Heart right ventricle (tissue), 16 donors: Measurements from ENCODE around the gene MAPRE2. TPM values are rescaled to one million over a fixed set of nuclear protein-coding genes. Genes with fewer than 3 reads are reported as not detected.

Experiments
- ATAC-seq, 8 donors: fragments of 200-7000 bp; cut with Tn5 transposase; one replicate each; pipeline ENCODE4 v1.9.1; 2020; ENCODE audit warnings: mild to moderate bottlenecking in 8 of 8, moderate library complexity in 8 of 8, moderate number of reproducible peaks in 1 of 8
- DNase-seq, 2 donors: peaks; one replicate each; pipeline ENCODE4 v3.0.0-alpha.2; 2020
- H3K27ac ChIP-seq, 10 donors: fragments of 200-600 bp; sonication (generic) in 2 of 10; one replicate each; pipeline versions ENCODE4 v1.5.0 to v1.8.0; 2020 to 2022; ENCODE audit warnings: mild to moderate bottlenecking in 3 of 10
- H3K27me3 ChIP-seq, 7 donors: fragments of 200-600 bp; one replicate each; pipeline ENCODE4 v1.8.0; 2021 to 2022; ENCODE audit warnings: mild to moderate bottlenecking in 2 of 7
- H3K36me3 ChIP-seq, 9 donors: fragments of 200-600 bp; sonication (generic) in 1 of 9; one replicate each; pipeline versions ENCODE4 v1.5.0 to v1.8.0; 2020 to 2022; ENCODE audit warnings: mild to moderate bottlenecking in 2 of 9
- H3K4me1 ChIP-seq, 9 donors: fragments of 200-600 bp; sonication (generic) in 1 of 9; one replicate each; pipeline versions ENCODE4 v1.5.0 to v1.8.0; 2020 to 2022; ENCODE audit warnings: mild to moderate bottlenecking in 4 of 9
- H3K4me3 ChIP-seq, 10 donors: fragments of 200-600 bp; sonication (generic) in 2 of 10; one replicate each; pipeline versions ENCODE4 v1.5.0 to v1.8.0; 2020 to 2022; ENCODE audit warnings: mild to moderate bottlenecking in 7 of 10, moderate library complexity in 2 of 10
- H3K9me3 ChIP-seq, 11 donors: fragments of 200-600 bp in 10 of 11; sonication (generic) in 2 of 11; one replicate each; pipeline versions ENCODE4 v1.5.0 to v1.8.0; 2013 to 2022; ENCODE audit warnings: mild to moderate bottlenecking in 2 of 11, control low read depth in 1 of 11, moderate library complexity in 1 of 11
- WGBS, 2 donors: extraction: QIAGEN DNeasy Blood & Tissue Kit; methylation state at CpG; one replicate each; pipeline ENCODE4 v1.1.7; 2013; ENCODE audit warnings: inconsistent platforms in 1 of 2; 5-methylcytosine and 5-hydroxymethylcytosine counted together
- intact Hi-C, 10 donors: fragments of 100-400 bp; cut with DNase I; formaldehyde crosslinking; loops; one replicate each; pipeline versions ENCODE4 v1.11.1 to v1.14.2; 2022
- polyA plus RNA-seq, 2 donors: library from polyadenylated mRNA; stranded (reverse); fragments of 200-250 nt; gene quantifications; one replicate each; pipeline ENCODE4 v1.2.3, GENCODE V29; 2013
- total RNA-seq, 10 donors: library from RNA; stranded (reverse); fragmentation: NEBNext Ultra II Directional in 3 of 10; extraction: Animal tissue kit (Norgen Biotek cat#: 25700) in 3 of 10; gene quantifications; one replicate each; pipeline versions ENCODE4 v1.2.1 to v1.2.4, GENCODE V29; 2021 to 2023
- TF ChIP-seq, protein P1 (sequence below), 9 donors: fragments of 200-600 bp; sonication (generic) in 2 of 9; IDR thresholded peaks; one replicate each; pipeline versions ENCODE4 v1.5.0 to v1.8.0; 2021 to 2022; ENCODE audit warnings: antibody characterized with exemption in 9 of 9, mild to moderate bottlenecking in 5 of 9, moderate library complexity in 1 of 9
- donor health status: Arrhythmogenic right ventricular cardiomyopathy.
- donor health status: ischemic (EF 13 %, LVEDD 7.1; RV severe dilation, severe dysfunction).
- donor health status: healthy with polysubstance abuse.
- donor health status: DM: no; HTN: yes; CAD: no.
- donor health status: DM: no; HTN: no; CAD: no.
- donor health status: ischemic (EF 25% LVEDD 6.9; RV normal size, moderate dysfunction).
- donor health status: ischemic (EF 25% LVEDD 5.7; RV mildly dilated, moderate dysfunction).
- donor health status: healthy.
- donor health status: DM: yes; HTN: yes; CAD: no.
- donor health status: Ischemic cardiomyopathy.
- donor health status: ischemic (EF 35%, LVEDD 5.7; RV mildly dilated, moderate dysfunction).
- donor health status: nonischemic (EF 11% LVEDD 7.7; RV severe dilation, severe dysfunction).
- donor health status: DM: yes; HTN: yes; CAD: no.
- donor health status: PGD.
- donor health status: ischemic (EF 29% LVEDD 5.4; RV normal size, mild dysfunction).
- donor health status: nonischemic (EF 23%, LVEDD 6.1; RV moderate dilation, normal function).

MAPRE2 gene
- total and polyA plus RNA-seq, 12 donors, result 31.7 to 211 (median 130) TPM

- DNase-seq (peak in 1 of 2 donors; percentile 28), ATAC-seq (peak; percentile 80 to 92 (median 88))
- H3K4me1 ChIP-seq, result peaks cover 0 to 6% (median 0%) of the 10 kb centered on the region in 9 donors
- no peaks in the 10 kb centered on the region for H3K9me3 ChIP-seq
- no peak overlapping the region for H3K4me3 ChIP-seq
- intact Hi-C loops, result loop anchor here (1.0 to 10.0 kb wide), 11 partner anchors 136 to 359 kb away; partner anchors contain the start of genes ZNF24 (in 2 of the 10) and ZNF397 (in 1 of the 10)
- no peaks in the 10 kb centered on the region for H3K27me3 ChIP-seq
- 51 to 54% methylated on average over 7 of the region's 7 CpGs for WGBS, 2 donors
- no peak overlapping the region for H3K27ac ChIP-seq
- H3K36me3 ChIP-seq, result no peaks in the 10 kb centered on the region
- TF ChIP-seq, protein P1, sequence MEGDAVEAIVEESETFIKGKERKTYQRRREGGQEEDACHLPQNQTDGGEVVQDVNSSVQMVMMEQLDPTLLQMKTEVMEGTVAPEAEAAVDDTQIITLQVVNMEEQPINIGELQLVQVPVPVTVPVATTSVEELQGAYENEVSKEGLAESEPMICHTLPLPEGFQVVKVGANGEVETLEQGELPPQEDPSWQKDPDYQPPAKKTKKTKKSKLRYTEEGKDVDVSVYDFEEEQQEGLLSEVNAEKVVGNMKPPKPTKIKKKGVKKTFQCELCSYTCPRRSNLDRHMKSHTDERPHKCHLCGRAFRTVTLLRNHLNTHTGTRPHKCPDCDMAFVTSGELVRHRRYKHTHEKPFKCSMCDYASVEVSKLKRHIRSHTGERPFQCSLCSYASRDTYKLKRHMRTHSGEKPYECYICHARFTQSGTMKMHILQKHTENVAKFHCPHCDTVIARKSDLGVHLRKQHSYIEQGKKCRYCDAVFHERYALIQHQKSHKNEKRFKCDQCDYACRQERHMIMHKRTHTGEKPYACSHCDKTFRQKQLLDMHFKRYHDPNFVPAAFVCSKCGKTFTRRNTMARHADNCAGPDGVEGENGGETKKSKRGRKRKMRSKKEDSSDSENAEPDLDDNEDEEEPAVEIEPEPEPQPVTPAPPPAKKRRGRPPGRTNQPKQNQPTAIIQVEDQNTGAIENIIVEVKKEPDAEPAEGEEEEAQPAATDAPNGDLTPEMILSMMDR (IDR thresholded peaks at IDR 0.05), result peak; percentile 45 to 86 (median 75)
Measured at GRCh38 chr18:35005963-35006577, 35.1 kb upstream of the MAPRE2 start.

DNA sequence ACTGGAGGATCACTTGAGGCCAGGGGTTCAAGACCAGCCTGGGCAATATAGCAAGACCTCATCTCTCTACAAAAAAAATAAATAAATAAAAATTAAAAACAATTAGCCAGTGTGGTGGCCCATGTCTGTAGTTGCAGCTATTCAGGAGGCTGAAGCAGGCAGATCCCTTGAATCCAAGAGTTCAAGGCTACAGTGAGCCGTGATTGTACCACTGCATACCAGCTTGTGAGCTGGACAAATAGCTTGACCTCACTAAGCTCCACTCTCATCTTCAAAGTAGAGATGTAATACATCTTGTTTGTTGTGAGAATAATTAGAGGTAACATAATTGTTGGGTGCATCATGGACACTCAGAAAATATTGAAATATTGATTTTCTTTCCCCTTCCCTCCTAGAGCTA is 31.1 kb upstream of the MAPRE2 start:
- intact Hi-C loops, result no loop called here
- Histone ChIP-seq H3K4me1 (peaks cover 0 to 12% (median 0%) of the 10 kb centered on the region in 9 donors), H3K9me3 (no peaks in the 10 kb centered on the region), H3K27ac (no peak overlapping the region), H3K36me3 (no peaks in the 10 kb centered on the region), H3K4me3 (no peak overlapping the region), H3K27me3 (no peaks in the 10 kb centered on the region)
- TF ChIP-seq, protein P1 (IDR thresholded peaks at IDR 0.05), result no peak
- no peak for ATAC-seq
- no peak for DNase-seq
- WGBS, 2 donors, result 98 to 100% methylated on average over 1 of the region's 1 CpG

GRCh38 chr18:35010993-35011392 is 30.2 kb upstream of the MAPRE2 start:
- peak in 1 of 2 donors; percentile 25 for DNase-seq
- 46 to 49% methylated on average over 5 of the region's 5 CpGs for WGBS, 2 donors
- TF ChIP-seq, protein P1 (IDR thresholded peaks at IDR 0.05), result no peak
- H3K27ac ChIP-seq, result no peak overlapping the region
- H3K4me1 ChIP-seq, result peaks cover 0 to 12% (median 0%) of the 10 kb centered on the region in 9 donors
- no peaks in the 10 kb centered on the region for H3K36me3 ChIP-seq
- H3K9me3 ChIP-seq, result no peaks in the 10 kb centered on the region
- H3K27me3 ChIP-seq, result no peaks in the 10 kb centered on the region
- intact Hi-C loops, result no loop called here
- ATAC-seq, result peak in 7 of 8 donors; percentile 48 to 85 (median 67)
- no peak overlapping the region for H3K4me3 ChIP-seq

DNA sequence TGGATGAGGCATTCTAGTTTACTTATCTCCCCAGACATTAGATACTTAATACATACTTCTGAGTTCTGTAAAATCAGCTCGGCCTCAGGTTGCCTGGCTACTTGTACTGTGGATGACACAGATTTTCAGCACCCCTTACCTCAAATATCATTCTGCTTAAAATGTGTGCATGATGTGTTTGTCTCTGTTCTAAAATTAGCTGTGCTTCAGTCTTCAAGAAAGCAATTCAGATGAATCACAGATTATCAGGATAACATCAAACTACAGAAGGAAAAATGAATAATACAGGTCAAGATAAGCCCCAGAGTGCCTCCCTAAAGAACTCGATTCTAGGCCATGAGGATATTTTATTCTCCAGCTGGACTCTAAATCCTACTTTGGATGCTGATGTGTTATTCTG is 21.3 kb upstream of the MAPRE2 start:
- Histone ChIP-seq H3K4me3 (no peak overlapping the region), H3K27ac (no peak overlapping the region), H3K27me3 (no peaks in the 10 kb centered on the region), H3K36me3 (no peaks in the 10 kb centered on the region), H3K9me3 (no peaks in the 10 kb centered on the region), H3K4me1 (peaks cover 0 to 16% (median 7%) of the 10 kb centered on the region in 9 donors)
- TF ChIP-seq, protein P1 (IDR thresholded peaks at IDR 0.05), result no peak
- WGBS, 2 donors, result 64 to 70% methylated on average over 2 of the region's 2 CpGs
- ATAC-seq, result no peak
- no peak for DNase-seq
- intact Hi-C loops, result loop anchor here in 2 of 10 donors (10.0 kb wide), 2 partner anchors 215 to 325 kb away; partner anchors contain the start of gene ZNF24 (in 1 of the 2)
